ENCODE measurements around the gene SYTL3. TPM values are rescaled to one million over a fixed set of nuclear protein-coding genes. Genes with fewer than 3 reads are reported as not detected.

SYTL3 gene
- total RNA-seq, 1 experiment from 2014 or later, result 1.8 TPM

- H3K4me1 ChIP-seq (ENCODE audit: insufficient read depth, low read length), result peaks cover 23% of the 10 kb centered on the region
- CTCF ChIA-PET, result no interaction called here
- no TSS peak for BruUV-seq (replicated peaks)
- TF ChIP-seq EZH2phosphoT487 (IDR thresholded peaks at IDR 0.05; ENCODE audit: borderline replicate concordance, low read length) (no peak), CTCF (conservative IDR thresholded peaks at IDR 0.05; ENCODE audit: low read depth, low read length) (no peak), EZH2 (IDR thresholded peaks at IDR 0.05; ENCODE audit: low read length, unreplicated experiment) (no peak)
- no peak for ATAC-seq
- H3K9me2 ChIP-seq (replicated peaks; ENCODE audit: low read length), result no peaks in the 10 kb centered on the region
- H3K36me3 ChIP-seq (ENCODE audit: low read depth, low read length), result peaks cover 12% of the 10 kb centered on the region
- DNase-seq, result no peak
- no peaks in the 10 kb centered on the region for H3F3A ChIP-seq (ENCODE audit: low read length, unreplicated experiment)
- no peak overlapping the region for H3K27ac ChIP-seq (ENCODE audit: low read length)
- H4K20me1 ChIP-seq (ENCODE audit: low read length), result peaks cover 4% of the 10 kb centered on the region; the same call in 1 of the 2 replicates
- POLR2A ChIA-PET (ENCODE audit: unreplicated experiment), result no interaction called here
- H3K9ac ChIP-seq (ENCODE audit: low read length), result no peak overlapping the region
- H3K27me3 ChIP-seq (ENCODE audit: low read length), result no peaks in the 10 kb centered on the region
- no peaks in the 10 kb centered on the region for H3K9me3 ChIP-seq (ENCODE audit: low read length)
- H3K4me2 ChIP-seq (ENCODE audit: low read length), result no peak overlapping the region
- H3K4me3 ChIP-seq (ENCODE audit: low read length), result no peak overlapping the region
- intact Hi-C loops (cut with micrococcal nuclease), result loop anchor here (5.0 kb wide), 2 partner anchors 47 to 212 kb away; no protein-coding TSS in a partner anchor
- H3K79me2 ChIP-seq (ENCODE audit: low read length), result peaks cover 60% of the 10 kb centered on the region
- no peak overlapping the region for H2AFZ ChIP-seq (ENCODE audit: low read length)
These were observed 9.3 kb upstream of the SYTL3 start for GRCh38 chr6:158640519-158640918.

DNA sequence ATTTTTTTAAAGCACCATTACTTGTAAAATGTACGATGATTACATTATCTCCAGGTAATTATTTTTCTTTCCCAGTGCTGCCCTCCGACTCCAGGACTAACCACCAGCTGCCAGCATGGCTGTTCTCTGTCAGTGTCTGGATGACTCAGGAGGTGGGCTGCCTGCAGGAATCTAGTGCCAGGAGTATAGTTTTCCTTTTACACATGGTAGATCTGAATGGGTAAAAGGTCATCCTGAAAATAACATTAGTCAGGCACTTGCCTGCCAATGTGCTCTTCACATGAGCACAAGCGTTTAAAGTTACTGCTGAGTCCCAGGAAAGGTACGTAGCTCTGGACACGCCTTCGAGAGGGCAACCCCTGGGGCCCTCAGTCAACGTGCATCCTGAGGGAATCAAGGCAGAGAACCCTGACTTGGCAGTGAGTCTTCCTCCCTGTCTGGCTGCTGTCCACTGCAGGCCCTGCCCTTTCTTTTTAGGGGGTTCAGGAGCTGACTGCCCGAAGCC, 7.7 kb upstream of the SYTL3 start:
- no peaks in the 10 kb centered on the region for H3K9me3 ChIP-seq (ENCODE audit: low read length)
- H4K20me1 ChIP-seq (ENCODE audit: low read length), result peaks cover 4% of the 10 kb centered on the region; the same call in 1 of the 2 replicates
- peaks cover 60% of the 10 kb centered on the region for H3K79me2 ChIP-seq (ENCODE audit: low read length)
- peak overlapping the region; percentile 93 for H3K27ac ChIP-seq (ENCODE audit: low read length)
- ChIA-PET CTCF (no interaction called here), POLR2A (ENCODE audit: unreplicated experiment) (interaction anchor here (0.6 kb wide), 2 partner anchors 441 to 1085 kb away, joined by 4 to 8 read pairs; partner anchors contain the start of gene WTAP)
- peak overlapping the region; percentile 90 for H3K4me2 ChIP-seq (ENCODE audit: low read length)
- no peaks in the 10 kb centered on the region for H3K27me3 ChIP-seq (ENCODE audit: low read length)
- peak overlapping the region; percentile 99 for H3K9ac ChIP-seq (ENCODE audit: low read length)
- DNase-seq, result peak; percentile 93
- intact Hi-C loops (cut with micrococcal nuclease), result loop anchor here (5.0 kb wide), 2 partner anchors 45 to 210 kb away; no protein-coding TSS in a partner anchor
- H3K9me2 ChIP-seq (replicated peaks; ENCODE audit: low read length), result no peaks in the 10 kb centered on the region
- peaks cover 6% of the 10 kb centered on the region for H3K36me3 ChIP-seq (ENCODE audit: low read depth, low read length)
- H3K4me3 ChIP-seq (ENCODE audit: low read length), result peak overlapping the region; percentile 96
- peaks cover 39% of the 10 kb centered on the region for H3K4me1 ChIP-seq (ENCODE audit: insufficient read depth, low read length)
- TF ChIP-seq EZH2 (IDR thresholded peaks at IDR 0.05; ENCODE audit: low read length, unreplicated experiment), result no peak
- TF ChIP-seq EZH2phosphoT487 (IDR thresholded peaks at IDR 0.05; ENCODE audit: borderline replicate concordance, low read length), result no peak
- peak; percentile 55 for ATAC-seq
- no TSS peak for BruUV-seq (replicated peaks)
- H2AFZ ChIP-seq (ENCODE audit: low read length), result no peak overlapping the region
- no peaks in the 10 kb centered on the region for H3F3A ChIP-seq (ENCODE audit: low read length, unreplicated experiment)

- DNase-seq (no peak), ATAC-seq (no peak)
- Histone ChIP-seq H3K9me2 (replicated peaks; ENCODE audit: low read length) (no peaks in the 10 kb centered on the region), H3F3A (ENCODE audit: low read length, unreplicated experiment) (no peaks in the 10 kb centered on the region), H3K27ac (ENCODE audit: low read length) (peak overlapping the region; percentile 93), H3K4me2 (ENCODE audit: low read length) (peak overlapping the region; percentile 90), H3K27me3 (ENCODE audit: low read length) (no peaks in the 10 kb centered on the region), H3K4me1 (ENCODE audit: insufficient read depth, low read length) (peaks cover 47% of the 10 kb centered on the region), H2AFZ (ENCODE audit: low read length) (peak overlapping the region; percentile 53; the same call in 1 of the 2 replicates), H3K9ac (ENCODE audit: low read length) (peak overlapping the region; percentile 99), H3K36me3 (ENCODE audit: low read depth, low read length) (no peaks in the 10 kb centered on the region; the same call in 1 of the 2 replicates), H3K4me3 (ENCODE audit: low read length) (peak overlapping the region; percentile 96), H3K79me2 (ENCODE audit: low read length) (peaks cover 53% of the 10 kb centered on the region), H3K9me3 (ENCODE audit: low read length) (no peaks in the 10 kb centered on the region), H4K20me1 (ENCODE audit: low read length) (peaks cover 4% of the 10 kb centered on the region; the same call in 1 of the 2 replicates)
- no peak for TF ChIP-seq EZH2phosphoT487 (IDR thresholded peaks at IDR 0.05; ENCODE audit: borderline replicate concordance, low read length)
- intact Hi-C loops (cut with micrococcal nuclease), result loop anchor here (5.0 kb wide), 2 partner anchors 43 to 208 kb away; no protein-coding TSS in a partner anchor
- CTCF ChIA-PET, result no interaction called here
- POLR2A ChIA-PET (ENCODE audit: unreplicated experiment), result interaction anchor here (0.6 kb wide), 1 partner anchor 1281 kb away, joined by 3 read pairs; no protein-coding TSS in a partner anchor
- no TSS peak for BruUV-seq (replicated peaks)
These were observed 6.0 kb upstream of the SYTL3 start for GRCh38 chr6:158643836-158644230.

All from PC-3 (cell line).